Muscle of leg (tissue), 11 donors: ENCODE measurements around the gene ATRIP. TPM values are rescaled to one million over a fixed set of nuclear protein-coding genes. Genes with fewer than 3 reads are reported as not detected.

Source experiments
- DNase-seq: peaks from one replicate; pipeline ENCODE4 v3.0.0; 2013
- H3K27ac ChIP-seq: one replicate; pipeline ENCODE4 v1.5.1; 2013; ENCODE audit warnings: mild to moderate bottlenecking, low read length, control low read depth
- H3K27me3 ChIP-seq: one replicate; pipeline ENCODE4 v1.6.1; 2013; ENCODE audit warnings: low read length; ENCODE audit not compliant: control insufficient read depth, insufficient read depth
- H3K36me3 ChIP-seq: one replicate; pipeline ENCODE4 v1.6.1; 2013; ENCODE audit warnings: low read length; ENCODE audit not compliant: control insufficient read depth, insufficient read depth
- H3K4me1 ChIP-seq: one replicate; pipeline ENCODE4 v1.6.1; 2013; ENCODE audit warnings: low read length; ENCODE audit not compliant: control insufficient read depth, insufficient read depth
- H3K4me3 ChIP-seq: one replicate; pipeline ENCODE4 v1.5.1; 2013; ENCODE audit warnings: low read length, control low read depth
- H3K9me3 ChIP-seq: replicated peaks from 2 replicates; pipeline ENCODE4 v1.6.1; 2013; ENCODE audit warnings: low read depth, low read length; ENCODE audit not compliant: control insufficient read depth
- WGBS: methylation state at CpG from one replicate; pipeline ENCODE4 v1.1.5; 2013; ENCODE audit warnings: missing lambda C conversion rate; ENCODE audit not compliant: insufficient coverage; 5-methylcytosine and 5-hydroxymethylcytosine counted together
- polyA plus RNA-seq, 8 donors: library from polyadenylated mRNA; unstranded; fragments of 120-200 nt; gene quantifications; one replicate each; pipeline versions ENCODE4 v1.2.1 to v1.2.3, GENCODE V29; 2013; ENCODE audit warnings: inconsistent platforms in 1 of 8, low replicate concordance in 1 of 8; ENCODE audit not compliant: insufficient read length in 8 of 8, insufficient read depth in 1 of 8
- total RNA-seq: library from RNA; stranded (reverse); fragments of 120-200 nt; gene quantifications from one replicate; pipeline ENCODE4 v1.2.4, GENCODE V29; 2013

Gene ATRIP
- total and polyA plus RNA-seq, 9 donors, result 6.5 to 9.6 (median 7.8) TPM

- no peaks in the 10 kb centered on the region for H3K4me1 ChIP-seq
- WGBS, result 96% methylated on average over 14 of the region's 16 CpGs
- H3K36me3 ChIP-seq, result peaks cover 76% of the 10 kb centered on the region
- no peak overlapping the region for H3K4me3 ChIP-seq
- H3K9me3 ChIP-seq, result no peaks in the 10 kb centered on the region
- H3K27me3 ChIP-seq, result no peaks in the 10 kb centered on the region
- H3K27ac ChIP-seq, result no peak overlapping the region
- peak; percentile 0 for DNase-seq
Measured at GRCh38 chr3:48410205-48411040, 36.1 kb upstream of the ATRIP start.

DNA sequence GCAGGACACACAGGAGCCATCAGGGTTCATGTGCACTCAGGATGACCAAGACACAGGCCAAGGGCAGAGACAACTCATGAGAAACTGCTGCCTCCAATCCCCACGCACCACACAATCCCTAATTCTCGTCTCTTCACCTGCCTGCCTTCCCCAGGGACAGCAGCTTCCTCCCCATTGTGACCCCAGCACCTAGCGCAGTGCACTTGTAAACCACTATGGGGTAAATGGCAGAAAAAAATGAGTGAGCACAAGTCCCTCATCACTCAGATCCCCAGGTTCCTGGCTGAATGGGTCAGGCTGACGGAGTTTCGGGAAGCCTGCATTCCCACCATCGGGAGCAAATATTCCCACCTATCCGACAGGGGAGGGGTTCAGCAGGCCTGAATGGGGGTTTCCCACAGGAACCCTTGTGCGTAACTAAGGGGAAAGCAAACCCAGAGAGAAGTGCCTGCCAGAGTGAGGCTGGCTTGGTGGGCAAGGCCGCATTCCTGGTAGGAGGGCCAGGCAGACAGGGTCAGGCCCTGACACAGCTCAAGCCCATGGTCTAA lies 35.4 kb upstream of the ATRIP start:
- Histone ChIP-seq H3K36me3 (peaks cover 79% of the 10 kb centered on the region), H3K9me3 (no peaks in the 10 kb centered on the region), H3K4me1 (no peaks in the 10 kb centered on the region), H3K4me3 (no peak overlapping the region), H3K27ac (no peak overlapping the region), H3K27me3 (no peaks in the 10 kb centered on the region)
- WGBS, result 94% methylated on average over 3 of the region's 9 CpGs
- DNase-seq, result no peak

- Histone ChIP-seq H3K4me3 (no peak overlapping the region), H3K9me3 (no peaks in the 10 kb centered on the region), H3K27ac (no peak overlapping the region), H3K36me3 (peaks cover 76% of the 10 kb centered on the region), H3K27me3 (no peaks in the 10 kb centered on the region), H3K4me1 (no peaks in the 10 kb centered on the region)
- peak; percentile 0 for DNase-seq
- 92% methylated on average over 8 of the region's 11 CpGs for WGBS
Measured at GRCh38 chr3:48411606-48412374, 34.7 kb upstream of the ATRIP start.

DNA sequence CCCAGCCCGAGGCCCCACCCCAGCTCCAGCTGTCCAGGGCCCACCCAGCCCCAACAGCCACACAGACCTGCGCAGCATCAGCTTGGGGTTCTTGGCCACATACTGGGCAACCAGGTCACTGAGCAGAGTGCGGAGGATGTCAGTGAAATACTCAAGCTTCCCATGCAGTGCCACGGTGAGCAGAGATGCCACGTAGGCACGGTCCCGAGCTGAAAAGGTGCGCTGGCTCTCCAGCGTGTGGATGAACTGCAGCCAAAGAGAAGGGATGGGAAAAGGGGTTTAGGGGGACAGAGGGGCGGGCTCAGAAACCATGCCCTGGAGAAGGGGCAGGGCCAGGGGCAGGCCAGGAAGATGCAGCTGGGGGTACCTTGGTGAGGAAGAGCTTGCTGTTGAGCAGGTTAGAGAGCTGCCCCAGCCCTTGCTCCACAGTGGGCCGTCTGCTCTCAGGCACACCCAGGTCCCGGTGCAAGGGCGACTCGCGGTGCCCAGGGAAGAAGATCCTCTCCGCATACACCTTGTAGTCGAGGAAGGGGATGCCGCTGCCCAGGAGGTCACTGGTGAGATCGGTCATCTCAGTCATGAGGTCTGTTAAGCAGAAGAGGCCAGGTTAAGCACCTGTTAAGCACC lies 34.0 kb upstream of the ATRIP start:
- no peaks in the 10 kb centered on the region for H3K9me3 ChIP-seq
- no peaks in the 10 kb centered on the region for H3K27me3 ChIP-seq
- peaks cover 82% of the 10 kb centered on the region for H3K36me3 ChIP-seq
- WGBS, result 91% methylated on average over 19 of the region's 19 CpGs
- H3K4me1 ChIP-seq, result no peaks in the 10 kb centered on the region
- H3K4me3 ChIP-seq, result no peak overlapping the region
- no peak for DNase-seq
- no peak overlapping the region for H3K27ac ChIP-seq

DNA sequence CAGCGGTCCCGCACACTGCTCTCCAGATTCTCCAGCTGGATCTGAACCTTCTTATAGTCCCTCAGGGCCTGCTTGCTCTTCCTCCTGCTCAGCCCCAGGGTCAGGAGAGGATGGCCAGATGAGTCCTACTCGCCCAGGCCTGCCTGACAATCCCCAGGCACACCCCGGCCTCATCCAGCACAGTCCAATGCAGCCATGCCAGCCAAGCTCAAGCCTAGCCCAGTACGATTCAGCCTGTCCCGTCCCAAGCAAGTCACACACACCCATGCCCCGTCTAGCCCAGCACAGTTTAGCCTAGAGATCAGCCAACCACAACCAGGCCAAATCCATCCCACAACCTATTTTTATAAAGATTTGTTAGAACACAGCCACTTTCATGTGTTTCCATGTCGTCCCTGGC lies 33.5 kb upstream of the ATRIP start:
- Histone ChIP-seq H3K9me3 (no peaks in the 10 kb centered on the region), H3K27me3 (no peaks in the 10 kb centered on the region), H3K27ac (no peak overlapping the region), H3K36me3 (peaks cover 86% of the 10 kb centered on the region), H3K4me3 (no peak overlapping the region), H3K4me1 (no peaks in the 10 kb centered on the region)
- WGBS, result 76% methylated on average over 8 of the region's 8 CpGs
- no peak for DNase-seq

DNA sequence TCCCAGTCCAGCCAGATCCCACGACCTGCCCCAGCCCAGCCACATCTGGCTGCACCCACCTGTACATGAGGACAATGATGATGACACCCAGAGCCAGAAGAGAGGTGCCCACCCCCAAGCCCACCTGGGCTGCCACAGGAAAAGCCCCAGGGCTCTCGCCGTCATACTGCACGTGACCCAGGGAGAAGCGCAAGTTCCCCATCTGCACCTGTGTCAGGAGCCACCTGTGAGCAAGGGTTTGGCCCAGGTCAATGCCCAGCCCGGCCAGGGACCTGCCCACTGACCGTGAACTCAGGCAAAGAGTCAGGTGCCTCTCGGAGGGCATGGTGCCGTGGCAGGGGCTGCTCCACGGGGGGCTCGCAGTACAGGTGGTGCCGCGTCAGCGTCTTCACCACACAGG lies 32.9 kb upstream of the ATRIP start:
- DNase-seq, result no peak
- Histone ChIP-seq H3K4me3 (no peak overlapping the region), H3K36me3 (peaks cover 89% of the 10 kb centered on the region), H3K4me1 (no peaks in the 10 kb centered on the region), H3K27ac (no peak overlapping the region), H3K9me3 (no peaks in the 10 kb centered on the region), H3K27me3 (no peaks in the 10 kb centered on the region)
- 91% methylated on average over 14 of the region's 14 CpGs for WGBS

- H3K4me1 ChIP-seq, result no peaks in the 10 kb centered on the region
- no peak overlapping the region for H3K4me3 ChIP-seq
- 86% methylated on average over 23 of the region's 25 CpGs for WGBS
- no peak for DNase-seq
- peaks cover 86% of the 10 kb centered on the region for H3K36me3 ChIP-seq
- no peaks in the 10 kb centered on the region for H3K9me3 ChIP-seq
- H3K27ac ChIP-seq, result no peak overlapping the region
- no peaks in the 10 kb centered on the region for H3K27me3 ChIP-seq
Measured at GRCh38 chr3:48414376-48415250, 31.9 kb upstream of the ATRIP start.

DNA sequence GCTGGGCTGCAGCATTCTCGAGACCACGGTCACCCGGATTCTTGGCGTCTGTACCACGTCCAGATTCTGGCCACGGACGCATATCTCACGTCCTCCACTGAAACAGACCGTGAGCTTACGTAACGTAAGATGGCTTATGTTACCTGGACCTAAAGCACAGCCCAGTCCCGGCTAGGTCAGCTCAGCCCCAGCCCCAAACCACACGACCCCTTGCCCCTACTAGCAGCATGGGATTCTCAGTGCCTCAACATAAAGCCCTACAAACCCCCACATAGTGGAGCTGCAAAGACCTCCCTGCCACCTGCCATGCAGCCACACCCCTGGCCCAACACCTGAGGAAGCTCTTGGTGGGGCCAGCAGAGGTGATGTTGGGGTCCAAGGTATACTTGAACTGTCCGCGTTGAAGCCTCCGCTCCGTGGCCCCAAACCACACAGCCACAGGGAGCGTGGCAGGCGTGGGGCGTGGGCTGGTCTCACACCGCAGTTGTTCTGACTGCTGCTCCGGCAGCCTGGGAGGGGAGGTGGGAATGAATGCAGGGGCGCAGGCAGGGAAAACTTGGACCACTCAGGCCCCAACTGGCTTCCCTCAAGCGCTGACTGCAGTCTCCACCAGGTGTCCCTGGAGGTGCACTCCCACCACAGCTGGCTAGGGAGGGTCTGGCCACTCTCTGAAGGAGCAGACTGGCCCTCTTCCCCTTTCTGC lies 31.1 kb upstream of the ATRIP start:
- no peak overlapping the region for H3K27ac ChIP-seq
- DNase-seq, result no peak
- WGBS, result 83% methylated on average over 14 of the region's 24 CpGs
- H3K27me3 ChIP-seq, result no peaks in the 10 kb centered on the region
- H3K36me3 ChIP-seq, result peaks cover 79% of the 10 kb centered on the region
- H3K4me3 ChIP-seq, result no peak overlapping the region
- no peaks in the 10 kb centered on the region for H3K9me3 ChIP-seq
- no peaks in the 10 kb centered on the region for H3K4me1 ChIP-seq

GRCh38 chr3:48416091-48416505 lies 30.4 kb upstream of the ATRIP start:
- DNase-seq, result no peak
- Histone ChIP-seq H3K4me1 (no peaks in the 10 kb centered on the region), H3K36me3 (peaks cover 72% of the 10 kb centered on the region), H3K27me3 (no peaks in the 10 kb centered on the region), H3K4me3 (no peak overlapping the region), H3K27ac (no peak overlapping the region), H3K9me3 (no peaks in the 10 kb centered on the region)
- 90% methylated on average over 14 of the region's 14 CpGs for WGBS
